Measurements from ENCODE around the gene CLEC1A. TPM values are rescaled to one million over a fixed set of nuclear protein-coding genes. Genes with fewer than 3 reads are reported as not detected.

Gene CLEC1A
- total and polyA plus RNA-seq, 12 donors, result 1.4 to 5.6 (median 3.3) TPM

DNA sequence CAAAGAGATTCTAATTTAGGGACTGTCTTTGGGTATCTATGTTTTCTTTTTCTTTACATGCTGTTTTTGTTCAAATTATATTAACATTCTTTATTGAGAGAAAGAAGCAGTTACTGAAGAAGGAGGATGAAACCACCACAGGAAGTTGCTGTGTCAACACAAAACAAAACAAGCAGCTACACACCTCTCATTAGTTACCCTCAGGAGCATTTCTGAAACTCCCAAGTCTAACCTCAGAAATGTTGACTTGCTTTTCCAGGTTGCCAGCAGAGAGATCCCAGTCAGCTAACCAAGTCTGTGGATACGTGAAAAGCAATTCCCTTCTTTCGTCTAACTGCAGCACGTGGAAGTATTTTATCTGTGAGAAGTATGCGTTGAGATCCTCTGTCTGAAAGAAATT is 33.5 kb downstream of the CLEC1A start:
- intact Hi-C loops (cut with DNase I), result no loop called here
- Histone ChIP-seq H3K27me3 (no peaks in the 10 kb centered on the region), H3K4me3 (no peak overlapping the region), H3K27ac (no peak overlapping the region), H3K9me3 (replicated peaks in 1 of 3) (no peaks in the 10 kb centered on the region), H3K36me3 (replicated peaks in 1 of 2) (no peaks in the 10 kb centered on the region), H3K4me1 (replicated peaks in 1 of 2) (peaks cover 0 to 4% of the 10 kb centered on the region in 2 donors)
- WGBS, 4 donors, result 74 to 89% (median 82%) methylated on average over 4 of the region's 4 CpGs
- no peak for TF ChIP-seq CTCF (IDR thresholded peaks at IDR 0.05)
- TF ChIP-seq POLR2A (IDR thresholded peaks at IDR 0.05), result no peak
- no peak for DNase-seq

- no peaks in the 10 kb centered on the region for H3K9me3 ChIP-seq (replicated peaks in 1 of 3)
- no peak overlapping the region for H3K4me3 ChIP-seq
- H3K27me3 ChIP-seq, result no peaks in the 10 kb centered on the region
- WGBS, 4 donors, result 78 to 82% (median 80%) methylated on average over 4 to 5 of the region's 5 CpGs
- H3K4me1 ChIP-seq (replicated peaks in 1 of 2), result no peaks in the 10 kb centered on the region
- TF ChIP-seq POLR2A (IDR thresholded peaks at IDR 0.05) (no peak), CTCF (IDR thresholded peaks at IDR 0.05) (no peak)
- intact Hi-C loops (cut with DNase I), result no loop called here
- H3K27ac ChIP-seq, result no peak overlapping the region
- no peak for DNase-seq
- H3K36me3 ChIP-seq (replicated peaks in 1 of 2), result no peaks in the 10 kb centered on the region
These were observed 40.4 kb downstream of the CLEC1A start for GRCh38 chr12:10058387-10058786.

DNA sequence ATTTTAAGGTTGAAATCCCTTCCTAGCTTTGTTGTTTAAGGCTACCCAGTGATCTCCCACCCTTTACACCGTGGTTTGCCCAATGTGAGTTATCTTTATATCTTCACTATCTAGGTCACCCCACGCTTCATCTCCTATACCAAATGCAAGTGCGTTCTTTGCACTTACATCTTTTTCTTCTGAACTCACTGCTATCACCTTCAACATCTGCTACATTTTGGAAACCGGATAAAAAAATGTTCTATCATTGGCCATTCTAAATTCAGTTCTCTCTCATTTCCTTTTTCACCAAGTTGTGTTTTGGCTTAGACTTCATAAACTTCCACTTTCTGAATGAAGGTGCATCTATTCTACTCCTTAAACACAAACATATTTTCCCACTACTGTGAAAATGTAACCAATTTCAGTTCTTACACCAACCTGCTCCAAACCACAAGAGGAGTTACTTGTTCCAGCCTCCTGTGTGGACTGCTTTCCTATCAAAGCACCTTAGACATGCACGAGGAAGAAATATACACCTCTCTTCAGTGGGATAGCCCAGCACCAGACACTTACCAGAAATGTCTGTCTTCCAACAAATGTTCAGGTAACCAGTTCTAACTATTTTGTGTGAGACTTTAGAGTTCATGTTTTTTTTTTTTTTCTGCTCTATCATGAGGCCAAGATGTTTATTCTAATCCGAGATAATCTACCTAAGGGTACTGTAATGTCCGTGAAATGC is 46.4 kb downstream of the CLEC1A start:
- WGBS, 4 donors, result 56 to 68% (median 65%) methylated on average over 7 of the region's 7 CpGs
- H3K36me3 ChIP-seq (replicated peaks in 1 of 2), result no peaks in the 10 kb centered on the region
- H3K4me3 ChIP-seq, result no peak overlapping the region
- H3K27me3 ChIP-seq, result no peaks in the 10 kb centered on the region
- H3K9me3 ChIP-seq (replicated peaks in 1 of 3), result no peaks in the 10 kb centered on the region
- H3K27ac ChIP-seq, result no peak overlapping the region
- no peaks in the 10 kb centered on the region for H3K4me1 ChIP-seq (replicated peaks in 1 of 2)
- DNase-seq, result no peak
- intact Hi-C loops (cut with DNase I), result no loop called here
- TF ChIP-seq POLR2A (IDR thresholded peaks at IDR 0.05) (no peak), CTCF (IDR thresholded peaks at IDR 0.05) (no peak)

GRCh38 chr12:10048526-10048925 is 50.3 kb downstream of the CLEC1A start:
- Histone ChIP-seq H3K36me3 (replicated peaks in 1 of 2) (no peaks in the 10 kb centered on the region), H3K4me1 (replicated peaks in 1 of 2) (no peaks in the 10 kb centered on the region), H3K27ac (no peak overlapping the region), H3K4me3 (no peak overlapping the region), H3K9me3 (replicated peaks in 1 of 3) (no peaks in the 10 kb centered on the region), H3K27me3 (no peaks in the 10 kb centered on the region)
- TF ChIP-seq POLR2A (IDR thresholded peaks at IDR 0.05) (no peak), CTCF (IDR thresholded peaks at IDR 0.05) (no peak)
- intact Hi-C loops (cut with DNase I), result no loop called here
- 52 to 69% (median 58%) methylated on average over 3 of the region's 3 CpGs for WGBS, 4 donors
- DNase-seq, result no peak

All from adrenal gland (tissue), 12 donors.